ENCODE data around the gene DBX1.

The DBX1 gene

GRCh38 chr11:20159466-20160381 lies 551 bp downstream of the DBX1 start:
- no peak overlapping the region for H3K4me3 ChIP-seq (ENCODE audit: low read length)
- no peak for TF ChIP-seq CTCF (conservative IDR thresholded peaks at IDR 0.05; ENCODE audit: low read length)
- no peak for DNase-seq (ENCODE audit: low read depth)

DNA sequence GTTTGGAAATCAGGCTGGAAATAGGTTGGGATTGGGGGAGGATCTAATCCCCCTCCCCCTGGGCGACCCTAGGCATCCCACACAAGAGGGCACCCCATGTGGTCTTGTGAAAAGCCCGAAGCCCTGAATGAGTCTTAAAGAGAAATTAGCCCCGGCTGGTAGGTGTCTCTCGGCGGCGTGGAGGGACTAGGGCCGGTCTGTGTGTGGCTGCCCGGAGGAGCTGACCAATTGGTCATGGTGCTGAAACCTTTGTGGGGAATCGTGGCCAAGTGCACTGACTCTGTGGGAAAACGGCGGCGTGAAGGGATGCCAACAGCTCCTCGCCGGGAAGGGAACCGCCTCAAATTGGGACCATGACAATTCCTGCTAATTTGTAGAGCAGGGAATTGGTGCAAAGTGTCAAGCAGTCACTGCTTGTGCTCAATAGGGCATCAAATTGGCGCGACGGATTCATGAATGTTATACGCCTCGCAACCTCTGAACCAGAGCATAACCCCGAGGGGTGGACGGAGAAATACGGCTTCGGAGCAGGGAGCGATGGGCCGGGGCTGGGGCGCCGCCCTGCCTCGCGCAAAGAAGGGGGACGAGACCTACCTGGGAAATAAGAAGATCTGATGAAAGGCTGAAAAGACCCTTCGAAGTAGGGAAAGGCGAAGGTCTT lies 1.5 kb downstream of the DBX1 start:
- DNase-seq (ENCODE audit: low read depth), result peak; percentile 53
- no peak overlapping the region for H3K4me3 ChIP-seq (ENCODE audit: low read length)

DNA sequence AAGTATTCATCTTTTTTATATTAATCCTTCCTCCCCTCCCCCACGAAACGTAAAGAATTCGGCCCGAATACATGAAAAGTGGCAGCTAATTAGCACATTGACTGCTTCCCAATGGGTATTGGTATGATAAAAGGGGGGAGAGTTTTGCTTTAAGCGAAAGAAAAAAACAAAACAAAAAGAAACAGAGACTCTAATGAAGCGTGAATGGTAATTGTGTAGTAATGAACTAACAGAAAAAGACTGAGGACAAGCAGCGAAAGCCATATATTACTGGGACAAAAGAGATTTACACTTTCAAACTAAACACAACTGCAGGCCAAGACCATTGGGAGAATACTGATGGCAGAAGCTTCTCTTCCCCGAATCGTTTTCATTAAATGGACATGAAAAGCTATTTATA lies 2.5 kb downstream of the DBX1 start:
- no peak for TF ChIP-seq CTCF (conservative IDR thresholded peaks at IDR 0.05; ENCODE audit: low read length)
- H3K4me3 ChIP-seq (ENCODE audit: low read length), result no peak overlapping the region
- DNase-seq (ENCODE audit: low read depth), result no peak

More for the DNA sequence above, 1.5 kb downstream of the DBX1 start:
- no peak for TF ChIP-seq CTCF (conservative IDR thresholded peaks at IDR 0.05; ENCODE audit: low read length)

GRCh38 chr11:20156876-20157613 lies 3.2 kb downstream of the DBX1 start:
- DNase-seq (ENCODE audit: low read depth), result no peak
- no peak overlapping the region for H3K4me3 ChIP-seq (ENCODE audit: low read length)
- no peak for TF ChIP-seq CTCF (conservative IDR thresholded peaks at IDR 0.05; ENCODE audit: low read length)

- no peak for DNase-seq (ENCODE audit: low read depth)
- H3K4me3 ChIP-seq (ENCODE audit: low read length), result no peak overlapping the region
- TF ChIP-seq CTCF (conservative IDR thresholded peaks at IDR 0.05; ENCODE audit: low read length), result no peak
Observed at GRCh38 chr11:20156280-20156875, 3.9 kb downstream of the DBX1 start.

- no peak overlapping the region for H3K4me3 ChIP-seq (ENCODE audit: low read length)
- TF ChIP-seq CTCF (conservative IDR thresholded peaks at IDR 0.05; ENCODE audit: low read length), result no peak
- no peak for DNase-seq (ENCODE audit: low read depth)
Observed at GRCh38 chr11:20155683-20156279, 4.5 kb downstream of the DBX1 start.
